ENCODE results near the gene FARP1. TPM values are rescaled to one million over a fixed set of nuclear protein-coding genes. Genes with fewer than 3 reads are reported as not detected.

FARP1 gene
- total and polyA plus RNA-seq, 2 of the 13 experiments (the other 11 are each of a cell fraction or from before 2014, with no cell fraction given), result 70.6 to 126 TPM

DNA sequence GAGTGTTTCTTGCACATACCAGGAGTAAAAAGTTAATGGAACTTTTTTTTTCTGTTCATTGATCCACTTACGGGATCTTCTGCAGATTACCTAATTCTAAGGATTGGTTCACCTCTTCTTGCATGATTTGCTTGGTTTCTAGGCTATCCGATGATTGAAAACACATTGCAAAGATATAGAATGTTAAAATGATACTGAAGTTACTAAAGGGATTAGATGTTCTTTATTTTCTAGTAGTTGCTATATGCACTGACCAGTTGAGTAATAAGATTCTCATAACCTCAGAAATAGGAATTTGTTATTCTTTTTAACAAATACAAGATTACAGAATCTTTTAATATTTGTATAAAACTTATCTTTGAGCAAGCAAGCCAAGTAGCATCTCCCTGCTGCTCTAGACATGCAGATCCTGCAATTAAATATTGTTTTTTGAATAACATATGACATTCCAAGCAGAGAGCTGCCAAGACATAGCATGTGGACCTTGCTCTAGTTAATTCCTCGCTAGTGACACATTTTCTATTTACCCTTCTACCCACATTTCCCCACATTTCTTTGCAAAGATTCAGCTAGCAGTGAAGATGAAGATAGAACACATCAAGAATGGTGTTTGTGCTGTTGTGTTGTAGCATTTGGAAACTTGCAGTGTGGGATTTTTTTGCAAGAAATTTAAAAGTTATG lies 85.9 kb downstream of the FARP1 start:
- peaks cover 46% of the 10 kb centered on the region for H4K20me1 ChIP-seq (ENCODE audit: insufficient read depth, low read length)
- no TSS peak for BruUV-seq (replicated peaks)
- peaks cover 16 to 59% of the 10 kb centered on the region in 2 experiments for H3K36me3 ChIP-seq (replicated peaks in 1 of 2; ENCODE audit: control insufficient read depth in 1 of 2, insufficient read depth in 2 of 2, low read length in 2 of 2)
- peaks cover 89% of the 10 kb centered on the region for H3K79me2 ChIP-seq (ENCODE audit: insufficient read depth, low read length)
- POLR2A ChIA-PET, result no interaction called here
- H3K9ac ChIP-seq (ENCODE audit: insufficient read depth, low read depth, low read length), result no peak overlapping the region
- H3K27me3 ChIP-seq (ENCODE audit: control insufficient read depth in 1 of 2, insufficient read depth in 2 of 2, low read length in 2 of 2), result no peaks in the 10 kb centered on the region
- no peak overlapping the region for H3K4me3 ChIP-seq (replicated peaks in 1 of 3; ENCODE audit: insufficient read depth in 1 of 3, low read depth in 2 of 3, low read length in 3 of 3)
- no peak for FAIRE-seq
- H3K9me3 ChIP-seq (ENCODE audit: low read length), result peaks cover 16% of the 10 kb centered on the region; the same call in 1 of the 2 replicates
- H3K4me1 ChIP-seq (ENCODE audit: insufficient read depth, low read length), result peaks cover 42% of the 10 kb centered on the region
- no peak for ATAC-seq
- in situ Hi-C loops (cut with HindIII; ENCODE audit: extremely low pct_ligation_motif_present, low pct_unique_long_range_greater_than_20kb), result no loop called here
- intact Hi-C loops (cut with micrococcal nuclease; ENCODE audit: unreplicated experiment), result no loop called here
- WGBS (ENCODE audit: low lambda C conversion rate), result 83% methylated on average over 3 of the region's 3 CpGs
- no peak overlapping the region for H3K27ac ChIP-seq (ENCODE audit: extremely low read length, insufficient read depth, low read length)
- CTCF ChIA-PET (ENCODE audit: low intra/inter-chr PET ratio, low total read pairs), result no interaction called here
- DNase-seq (ENCODE audit: low spot score), result no peak
- no peak overlapping the region for H2AFZ ChIP-seq (ENCODE audit: low read length)
- H3K4me2 ChIP-seq (ENCODE audit: low read depth, low read length), result no peak overlapping the region
- TF ChIP-seq SAP130 (CRISPR knock-in tag; IDR thresholded peaks at IDR 0.05; ENCODE audit: low read depth) (no peak), ZC3H13 (CRISPR knock-in tag; IDR thresholded peaks at IDR 0.05) (no peak), BORCS8-MEF2B (CRISPR knock-in tag; IDR thresholded peaks at IDR 0.05) (no peak), PLRG1 (conservative IDR thresholded peaks at IDR 0.05) (no peak), ZNF317 (CRISPR knock-in tag; IDR thresholded peaks at IDR 0.05) (0 out of 2 replicates have a peak, but pooled peaks have one; percentile 27), ZNF235 (CRISPR knock-in tag; IDR thresholded peaks at IDR 0.05; ENCODE audit: borderline replicate concordance) (no peak), FOSL2 (CRISPR knock-in tag; IDR thresholded peaks at IDR 0.05) (0 out of 2 replicates have a peak, but pooled peaks have one; percentile 9), MNT (IDR thresholded peaks at IDR 0.05) (no peak), FIP1L1 (IDR thresholded peaks at IDR 0.05; ENCODE audit: borderline replicate concordance, insufficient read depth, low read depth, low read length) (no peak), SRSF1 (optimal IDR thresholded peaks at IDR 0.05; ENCODE audit: low read depth, low read length) (no peak), ZBTB43 (CRISPR knock-in tag; conservative IDR thresholded peaks at IDR 0.05) (no peak), HOXD1 (CRISPR knock-in tag; IDR thresholded peaks at IDR 0.05) (no peak), CBX2 (IDR thresholded peaks at IDR 0.05; ENCODE audit: low read depth, low read length) (no peak), CBX2 (CRISPR knock-in tag; IDR thresholded peaks at IDR 0.05; ENCODE audit: low read depth) (no peak), MTA3 (CRISPR knock-in tag; IDR thresholded peaks at IDR 0.05) (no peak), HOXA3 (CRISPR knock-in tag; IDR thresholded peaks at IDR 0.05) (no peak), RCOR2 (CRISPR knock-in tag; IDR thresholded peaks at IDR 0.05) (no peak), ZNF20 (CRISPR knock-in tag; IDR thresholded peaks at IDR 0.05) (no peak), EZH2 (conservative IDR thresholded peaks at IDR 0.05; ENCODE audit: low read depth, low read length) (no peak), ONECUT2 (CRISPR knock-in tag; IDR thresholded peaks at IDR 0.05) (no peak)
- TF ChIP-seq, protein P1, sequence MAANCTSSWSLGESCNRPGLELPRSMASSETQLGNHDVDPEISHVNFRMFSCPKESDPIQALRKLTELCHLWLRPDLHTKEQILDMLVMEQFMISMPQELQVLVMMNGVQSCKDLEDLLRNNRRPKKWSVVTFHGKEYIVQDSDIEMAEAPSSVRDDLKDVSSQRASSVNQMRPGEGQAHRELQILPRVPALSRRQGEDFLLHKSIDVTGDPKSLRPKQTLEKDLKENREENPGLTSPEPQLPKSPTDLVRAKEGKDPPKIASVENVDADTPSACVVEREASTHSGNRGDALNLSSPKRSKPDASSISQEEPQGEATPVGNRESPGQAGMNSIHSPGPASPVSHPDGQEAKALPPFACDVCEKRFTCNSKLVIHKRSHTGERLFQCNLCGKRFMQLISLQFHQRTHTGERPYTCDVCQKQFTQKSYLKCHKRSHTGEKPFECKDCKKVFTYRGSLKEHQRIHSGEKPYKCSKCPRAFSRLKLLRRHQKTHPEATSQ (CRISPR knock-in tag; IDR thresholded peaks at IDR 0.05; ENCODE audit: borderline replicate concordance), result no peak
- TF ChIP-seq, protein P2, sequence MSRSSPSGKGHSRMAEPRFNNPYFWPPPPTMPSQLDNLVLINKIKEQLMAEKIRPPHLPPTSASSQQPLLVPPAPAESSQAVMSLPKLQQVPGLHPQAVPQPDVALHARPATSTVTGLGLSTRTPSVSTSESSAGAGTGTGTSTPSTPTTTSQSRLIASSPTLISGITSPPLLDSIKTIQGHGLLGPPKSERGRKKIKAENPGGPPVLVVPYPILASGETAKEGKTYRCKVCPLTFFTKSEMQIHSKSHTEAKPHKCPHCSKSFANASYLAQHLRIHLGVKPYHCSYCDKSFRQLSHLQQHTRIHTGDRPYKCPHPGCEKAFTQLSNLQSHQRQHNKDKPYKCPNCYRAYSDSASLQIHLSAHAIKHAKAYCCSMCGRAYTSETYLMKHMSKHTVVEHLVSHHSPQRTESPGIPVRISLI (CRISPR knock-in tag; IDR thresholded peaks at IDR 0.05; ENCODE audit: borderline replicate concordance), result no peak

Measured in HepG2 (cell line).